HG03097 (cell line): ENCODE data around the gene CHST13.

Experiments used
- ATAC-seq: cut with Tn5 transposase; IDR thresholded peaks from one replicate; pipeline ENCODE4 v1.9.1; 2021; ENCODE audit not compliant: unreplicated experiment, low FRiP score

The CHST13 gene

DNA sequence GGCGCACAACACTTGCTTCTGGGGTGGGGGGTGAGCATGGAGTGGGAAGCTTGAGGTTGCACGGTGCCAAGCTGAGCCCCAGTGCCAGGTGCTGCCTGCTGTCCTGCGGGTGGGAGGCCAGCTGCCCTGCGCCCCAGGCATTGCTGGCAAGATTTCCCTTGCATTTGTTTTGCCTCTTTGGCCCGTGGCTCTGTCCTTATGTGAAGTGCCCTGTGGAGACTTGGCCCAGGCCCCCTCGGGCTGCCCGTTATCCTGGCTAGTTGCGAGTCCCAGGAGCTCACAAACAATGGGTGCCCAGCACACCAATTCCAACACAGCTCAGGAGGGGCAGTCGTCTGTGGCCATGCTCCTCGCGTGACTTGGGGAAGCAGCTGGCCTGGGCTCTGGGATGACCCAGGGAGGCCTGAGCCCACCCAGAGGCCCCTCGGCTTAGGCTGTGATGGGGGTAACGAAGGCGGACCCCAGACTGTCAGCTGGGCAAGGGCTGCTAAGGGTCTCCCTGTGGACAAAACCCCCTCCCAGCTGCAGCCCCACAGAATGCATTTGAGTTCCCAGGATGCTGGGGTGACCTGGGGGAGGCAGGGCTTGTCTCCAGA lies 28.8 kb downstream of the CHST13 start:
- no peak for ATAC-seq

DNA sequence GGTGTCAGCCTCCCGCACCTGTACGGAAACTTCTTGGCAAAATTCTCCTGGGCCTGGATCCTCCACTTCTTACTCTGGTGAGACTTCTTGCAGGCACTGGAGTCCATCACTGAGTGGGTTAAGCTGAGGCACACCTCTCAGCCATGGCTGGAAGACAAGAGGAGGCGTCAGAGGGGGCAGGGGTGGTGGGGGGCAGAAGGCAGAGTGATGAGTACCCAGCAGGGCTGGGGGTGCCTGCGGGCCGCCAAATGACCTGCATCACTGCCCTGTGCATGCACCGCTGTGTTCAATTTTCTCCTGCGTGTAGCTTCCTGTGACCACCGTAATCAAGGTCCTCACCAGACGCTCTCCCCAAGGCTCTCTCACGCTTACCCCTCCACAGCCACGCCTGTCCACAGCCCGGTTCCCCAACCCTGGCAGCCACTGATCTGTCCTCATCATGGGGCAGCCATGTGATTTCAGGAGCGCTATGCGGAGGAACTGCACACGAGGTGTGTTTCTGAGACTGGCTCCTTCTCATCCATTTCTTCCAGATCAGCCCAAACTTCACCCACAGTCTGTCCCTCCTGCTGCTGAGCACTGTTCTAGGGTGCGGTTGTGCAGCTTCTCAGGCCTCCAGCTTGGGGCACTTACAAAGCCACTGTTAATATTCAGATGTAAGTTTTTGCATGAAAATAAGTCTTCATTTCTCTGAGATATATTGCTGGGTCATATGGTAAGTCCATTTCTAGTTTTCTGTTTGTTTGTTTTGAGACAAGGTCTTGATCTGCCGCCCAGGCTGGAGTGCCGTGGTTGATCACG lies 29.5 kb downstream of the CHST13 start:
- ATAC-seq, result no peak

DNA sequence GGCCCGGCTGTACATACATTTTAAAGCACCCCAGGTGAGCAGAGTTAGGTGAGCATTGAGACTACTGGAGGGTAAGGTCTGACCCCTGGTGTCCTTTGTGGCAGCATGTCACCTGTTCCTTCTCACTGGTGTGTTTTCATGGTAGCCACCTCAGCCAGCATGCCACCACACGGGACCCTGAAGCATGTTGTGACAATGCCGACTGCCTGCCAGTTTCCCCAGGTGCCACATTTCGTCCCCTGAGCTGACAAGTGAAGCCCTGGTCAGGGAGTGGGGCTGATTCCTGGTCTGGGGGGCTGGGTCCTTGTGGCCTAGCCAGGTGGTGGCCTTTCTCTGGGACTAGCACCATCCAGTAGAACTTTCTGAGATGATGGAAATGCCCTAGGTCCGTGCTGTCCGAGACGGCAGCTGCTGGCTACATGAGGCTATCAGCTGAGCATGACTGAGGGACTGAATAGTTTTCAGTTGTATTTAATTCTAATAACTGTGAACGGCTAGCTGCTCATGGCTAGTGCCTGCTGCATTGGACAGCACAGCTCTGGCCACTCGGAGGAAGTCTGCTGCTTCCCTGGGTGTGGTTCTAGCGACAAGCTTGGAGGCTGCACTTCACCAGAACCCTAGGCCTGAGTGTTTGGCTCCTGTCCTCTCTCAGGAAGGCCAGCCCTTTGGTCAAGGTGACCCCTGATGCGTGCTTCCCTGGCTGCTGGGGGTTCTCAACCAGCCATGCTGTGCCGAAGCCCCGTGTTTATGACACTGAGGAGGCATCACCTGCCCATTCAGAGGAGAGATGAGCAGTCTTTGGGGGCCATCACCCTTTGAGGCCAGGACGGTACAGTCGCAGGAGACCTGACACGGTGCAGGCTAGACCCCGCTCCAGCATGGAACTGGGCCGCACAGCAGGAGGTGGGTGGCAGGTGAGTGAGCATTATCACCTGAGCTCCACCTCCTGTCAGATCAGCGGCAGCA lies 30.9 kb downstream of the CHST13 start:
- ATAC-seq, result no peak

DNA sequence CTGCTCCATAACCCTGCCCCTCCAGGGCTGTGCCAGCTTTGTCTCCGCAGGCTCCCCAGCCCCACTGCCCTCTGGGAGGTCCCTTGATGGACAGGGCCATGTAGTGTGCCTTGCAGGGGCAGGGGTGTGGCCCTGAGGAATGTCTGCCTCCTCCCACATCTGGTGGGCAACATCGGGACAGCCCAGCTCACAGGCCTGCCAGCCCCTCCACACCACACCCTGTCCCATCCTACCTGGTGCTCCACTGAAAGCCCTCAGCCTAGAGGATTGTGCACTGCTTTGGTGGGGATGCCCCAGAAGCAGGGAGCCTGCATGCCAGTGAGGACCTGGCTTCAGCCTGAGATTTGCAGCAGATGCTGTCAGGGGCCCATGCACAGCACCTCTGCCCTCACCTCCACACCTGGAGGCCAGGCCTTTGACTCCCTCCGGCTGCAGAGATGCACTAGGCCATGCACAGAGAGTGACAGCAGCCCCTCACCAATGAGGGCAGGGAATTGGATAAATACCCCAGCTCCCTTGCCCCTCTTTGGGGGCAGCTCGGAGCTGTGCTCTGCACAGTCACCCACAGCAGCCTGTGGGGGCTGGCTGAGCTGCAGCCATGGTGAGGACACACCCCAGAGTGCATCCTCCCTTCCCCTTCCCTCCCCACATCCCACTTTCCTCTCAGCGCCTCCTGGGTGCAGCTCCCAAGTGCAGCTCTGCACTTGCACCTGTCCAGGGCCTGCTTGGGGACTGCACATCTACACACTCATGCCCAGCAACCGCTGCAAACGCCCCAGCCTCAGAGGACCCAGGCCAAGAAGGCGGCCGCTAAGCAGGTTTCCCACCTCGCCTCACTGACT lies 32.1 kb downstream of the CHST13 start:
- no peak for ATAC-seq

- no peak for ATAC-seq
These were observed 32.9 kb downstream of the CHST13 start for GRCh38 chr3:126556637-126557414.

DNA sequence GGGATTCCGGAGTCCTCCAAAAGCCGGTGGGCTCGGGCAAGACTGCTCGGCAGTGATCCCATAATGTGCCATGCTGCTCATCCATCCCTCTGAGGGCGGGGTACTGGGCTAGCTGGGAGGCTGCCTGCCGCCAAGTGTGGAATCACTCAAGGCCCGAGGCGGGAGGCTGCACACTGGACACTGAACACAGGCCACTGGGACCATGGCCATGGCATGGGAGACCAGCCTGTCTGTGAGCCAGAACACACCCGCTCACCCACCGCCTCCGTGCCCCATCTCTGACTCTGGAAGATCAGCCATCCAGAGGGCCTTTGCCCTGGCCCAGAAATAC lies 33.4 kb downstream of the CHST13 start:
- ATAC-seq, result no peak

GRCh38 chr3:126557761-126558160 lies 33.8 kb downstream of the CHST13 start:
- ATAC-seq, result no peak

GRCh38 chr3:126558336-126559071 lies 34.5 kb downstream of the CHST13 start, which contains the start of gene C3orf22:
C3orf22 (minus strand) TSS chr3:126558932; CDS start chr3:126553390, 5,542 bp downstream.
- no peak for ATAC-seq

- ATAC-seq, result no peak
These were observed 38.9 kb downstream of the CHST13 start for GRCh38 chr3:126562737-126563276.

DNA sequence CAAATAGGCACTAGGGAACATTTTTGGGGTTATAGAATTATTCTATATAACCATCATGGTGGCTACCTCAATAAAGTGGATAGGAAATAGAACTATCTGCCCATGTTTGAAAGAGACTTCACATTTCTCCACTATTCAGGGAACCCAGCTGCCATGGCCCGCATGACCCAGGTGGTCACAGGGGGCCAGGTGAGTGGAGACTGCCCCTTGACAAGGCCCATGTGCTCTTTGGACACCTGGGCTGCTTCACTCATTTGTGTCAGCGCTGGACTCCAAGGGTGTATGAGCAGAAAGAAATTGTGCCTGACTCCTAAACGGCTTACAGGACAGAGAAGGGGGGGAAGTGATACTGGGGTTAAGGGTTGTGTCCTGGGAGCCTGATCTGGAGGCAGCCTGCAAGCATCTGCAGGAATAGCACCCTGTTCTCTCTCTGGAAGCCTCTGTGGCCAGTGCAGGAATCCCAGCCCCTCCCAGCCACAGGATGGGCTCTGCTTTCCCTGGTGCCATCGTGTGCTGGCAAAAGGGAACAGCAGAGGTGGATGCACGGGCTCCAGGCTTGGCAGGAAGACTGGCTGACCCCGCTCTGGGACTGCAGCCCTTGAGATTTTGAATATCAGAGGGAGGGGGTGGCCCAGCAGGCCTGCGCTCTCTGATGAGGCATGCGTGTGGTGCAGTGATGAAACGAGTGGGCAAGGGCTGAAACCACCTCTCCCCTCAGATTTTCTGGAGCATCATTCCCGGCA lies 43.9 kb downstream of the CHST13 start:
- no peak for ATAC-seq

DNA sequence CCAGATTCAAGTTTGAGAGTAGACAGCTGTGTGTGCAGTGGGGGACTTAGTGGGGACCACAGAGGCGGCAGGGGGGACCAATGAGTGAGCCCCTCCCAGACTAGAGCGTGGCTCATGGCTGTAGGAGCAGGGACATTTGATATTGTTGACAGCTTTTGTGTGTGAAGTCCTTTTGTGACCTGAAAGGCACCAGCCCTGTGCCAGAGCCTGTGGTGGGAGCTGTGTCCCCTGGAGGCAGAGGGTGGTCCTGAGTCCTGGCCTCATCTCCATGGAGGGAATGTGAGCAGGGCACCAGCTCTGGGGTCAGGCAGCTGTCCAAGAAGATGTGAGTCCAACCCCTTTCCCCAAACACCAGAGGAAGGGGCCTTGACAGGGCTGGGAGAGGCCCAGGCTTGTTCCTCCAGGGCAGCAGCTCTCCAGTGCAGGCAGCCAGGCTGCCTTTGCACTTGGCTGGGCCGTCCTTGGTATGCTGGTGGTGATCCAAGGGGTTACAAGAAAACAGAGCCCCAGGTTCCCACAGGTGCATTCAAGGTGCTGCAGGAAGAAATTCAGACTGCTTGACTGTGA lies 44.9 kb downstream of the CHST13 start:
- no peak for ATAC-seq

DNA sequence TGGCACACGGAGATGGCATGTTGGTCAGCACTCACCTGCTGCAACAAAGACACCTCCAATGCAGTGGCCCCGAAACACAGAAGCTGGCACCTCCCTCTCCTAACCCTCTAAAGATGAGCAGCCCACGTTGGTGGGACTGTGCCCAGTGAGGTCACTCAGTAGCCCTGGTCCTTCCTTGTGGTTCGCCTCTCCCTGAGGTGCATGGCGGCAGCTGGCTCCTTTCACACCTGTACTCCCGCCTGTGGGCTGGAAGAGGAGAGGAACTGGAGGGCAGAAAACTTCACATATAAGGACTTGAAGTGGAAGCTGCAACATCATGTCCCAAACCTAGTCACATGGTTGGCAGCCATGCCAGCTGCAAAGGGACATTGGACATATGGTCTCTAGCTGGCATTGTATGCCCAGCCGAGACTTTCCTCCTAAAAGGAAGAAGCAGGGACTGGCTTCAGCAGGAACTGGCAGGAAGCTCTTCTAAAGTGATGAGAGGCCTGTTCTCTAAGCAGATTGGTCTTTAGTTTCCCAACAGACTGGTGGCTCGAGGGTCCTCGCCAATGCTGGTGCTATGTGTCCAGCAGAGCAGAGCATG lies 45.5 kb downstream of the CHST13 start:
- ATAC-seq, result no peak

GRCh38 chr3:126570103-126570541 lies 46.2 kb downstream of the CHST13 start:
- ATAC-seq, result no peak

DNA sequence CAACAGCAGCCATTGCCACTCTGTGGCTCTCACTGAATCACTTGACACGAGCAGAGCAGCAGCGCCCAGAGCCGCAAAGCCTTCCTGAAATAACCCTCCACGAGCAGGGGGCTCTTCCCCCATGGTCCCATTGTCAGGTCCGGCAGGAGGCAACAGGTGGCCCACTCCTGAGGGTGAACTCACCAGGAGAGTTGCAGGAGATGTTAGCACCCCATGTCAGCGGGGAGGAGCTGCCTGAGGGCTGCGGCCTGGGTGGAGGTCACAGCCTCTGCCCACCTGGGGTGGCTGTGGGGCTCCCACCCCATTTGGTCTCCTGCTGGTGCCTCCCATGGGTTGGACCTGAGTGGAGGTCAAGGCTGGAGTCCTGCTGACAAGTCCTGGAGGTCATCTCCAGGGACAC lies 47.1 kb downstream of the CHST13 start:
- no peak for ATAC-seq

DNA sequence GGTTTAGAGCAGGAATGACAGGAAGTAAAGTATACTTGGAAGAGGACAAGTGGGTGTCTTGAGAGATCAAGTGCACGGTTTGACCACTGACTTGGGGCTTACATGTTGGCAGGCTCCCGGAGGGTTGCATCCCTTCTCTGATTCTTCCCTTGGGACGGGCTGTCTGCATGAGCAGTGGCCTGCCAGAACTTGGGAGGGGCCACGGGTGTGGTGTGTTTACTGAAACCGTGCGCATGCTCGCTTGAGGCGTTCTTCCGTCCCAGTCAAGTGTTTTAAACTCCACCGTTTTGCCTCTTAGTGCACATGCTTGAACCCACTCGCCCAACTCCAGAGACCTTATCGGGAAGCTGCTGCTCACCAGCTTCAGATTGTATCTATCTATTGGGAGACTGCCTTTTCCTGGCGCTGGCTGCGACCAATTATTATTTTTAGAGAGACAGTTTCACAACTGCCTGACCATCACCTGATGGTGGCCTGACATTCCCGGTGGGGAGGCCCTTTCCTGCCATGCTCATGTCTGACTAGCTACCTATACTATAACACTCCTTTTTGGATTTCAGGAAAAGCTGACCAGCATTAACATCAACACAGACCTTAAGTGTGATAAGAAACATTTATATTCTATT lies 49.6 kb downstream of the CHST13 start:
- no peak for ATAC-seq

DNA sequence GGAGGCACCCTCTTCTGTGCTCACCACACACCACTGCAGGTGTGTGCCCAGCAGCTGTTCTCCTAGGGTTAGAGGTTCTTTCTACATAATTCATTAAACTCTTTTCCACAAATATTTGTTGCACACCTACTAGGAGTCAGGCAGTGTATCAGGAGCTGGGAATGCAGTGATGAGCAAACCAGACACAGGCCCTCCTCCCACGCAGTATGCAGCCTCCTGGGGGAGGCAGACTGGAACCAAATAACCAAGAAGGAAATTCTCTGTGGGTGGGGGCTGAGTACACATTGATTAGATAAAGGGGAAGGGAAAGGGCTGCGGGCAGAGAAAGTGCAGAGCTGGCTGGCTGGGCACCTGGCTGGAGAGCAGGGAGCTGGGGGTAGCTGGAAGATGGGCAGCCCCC lies 53.3 kb downstream of the CHST13 start:
- ATAC-seq, result no peak

DNA sequence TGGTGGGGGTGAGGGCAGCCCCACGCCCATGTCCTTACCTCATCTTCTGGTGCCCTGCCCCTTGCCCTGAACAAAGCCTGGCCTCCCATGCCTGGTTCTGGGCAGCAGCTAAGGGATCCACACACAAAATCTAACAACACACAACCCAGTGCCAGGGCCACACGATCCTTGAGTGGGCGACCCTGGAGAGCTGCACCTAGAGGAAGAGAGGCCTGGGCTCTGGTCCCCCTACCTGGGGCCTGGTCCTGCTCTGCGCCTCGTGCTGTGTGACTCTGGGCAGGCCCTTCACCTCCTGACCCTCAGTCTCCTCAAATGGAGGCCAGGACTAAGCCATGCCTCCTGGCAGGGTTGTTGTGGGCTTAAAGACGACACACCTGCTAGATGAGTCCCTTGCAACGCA lies 54.7 kb downstream of the CHST13 start:
- ATAC-seq, result no peak
